HG02610 (cell line): ENCODE measurements around the gene VPS37B.

Source experiments
- ATAC-seq: cut with Tn5 transposase; IDR thresholded peaks from one replicate; pipeline ENCODE4 v1.9.1; 2021; ENCODE audit warnings: mild to moderate bottlenecking, moderate library complexity; ENCODE audit not compliant: unreplicated experiment

The VPS37B gene

DNA sequence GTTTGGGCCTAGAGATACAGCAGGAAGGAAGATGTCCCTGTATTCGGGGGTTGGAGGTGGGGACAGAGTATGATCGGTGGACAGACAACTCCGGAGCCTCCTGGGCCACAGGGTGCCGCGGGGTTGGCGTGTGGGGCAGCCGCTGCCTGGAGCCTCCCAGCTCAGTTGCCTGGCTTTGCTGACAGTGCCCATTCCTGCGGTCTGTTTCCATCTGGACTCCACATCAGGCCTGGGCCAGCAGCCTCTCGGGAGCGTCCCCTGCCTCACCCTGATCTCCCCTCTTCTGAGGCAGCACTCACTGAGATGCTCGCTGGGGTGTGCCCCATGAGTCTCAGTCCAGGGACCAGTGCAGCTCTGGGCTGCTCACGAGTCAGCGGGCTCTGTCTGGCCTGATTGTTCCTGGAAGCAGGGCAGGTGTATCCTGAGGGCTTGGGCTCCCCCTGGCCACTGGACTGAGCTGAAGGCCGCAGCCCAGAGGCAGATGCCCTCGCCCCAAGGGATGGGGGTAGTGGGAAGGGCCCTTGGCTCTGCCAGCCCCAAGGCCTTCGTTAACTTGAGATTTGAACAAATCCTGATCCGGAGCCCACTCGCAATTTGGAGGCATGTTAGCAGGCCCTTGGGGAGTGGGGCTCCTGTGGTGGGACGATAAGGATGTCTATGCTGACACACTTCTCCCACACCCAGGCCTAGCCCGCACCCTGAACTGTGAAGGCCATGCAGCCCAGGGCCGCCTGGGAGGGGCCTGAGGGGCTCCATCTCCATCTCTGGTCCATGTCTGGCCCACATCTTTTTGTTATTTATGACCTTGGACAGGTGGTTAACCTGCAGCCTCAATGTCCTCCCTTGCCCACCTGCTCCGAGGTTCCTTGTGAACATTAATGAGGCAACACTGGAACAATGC lies 53.2 kb downstream of the VPS37B start:
- ATAC-seq = no peak

DNA sequence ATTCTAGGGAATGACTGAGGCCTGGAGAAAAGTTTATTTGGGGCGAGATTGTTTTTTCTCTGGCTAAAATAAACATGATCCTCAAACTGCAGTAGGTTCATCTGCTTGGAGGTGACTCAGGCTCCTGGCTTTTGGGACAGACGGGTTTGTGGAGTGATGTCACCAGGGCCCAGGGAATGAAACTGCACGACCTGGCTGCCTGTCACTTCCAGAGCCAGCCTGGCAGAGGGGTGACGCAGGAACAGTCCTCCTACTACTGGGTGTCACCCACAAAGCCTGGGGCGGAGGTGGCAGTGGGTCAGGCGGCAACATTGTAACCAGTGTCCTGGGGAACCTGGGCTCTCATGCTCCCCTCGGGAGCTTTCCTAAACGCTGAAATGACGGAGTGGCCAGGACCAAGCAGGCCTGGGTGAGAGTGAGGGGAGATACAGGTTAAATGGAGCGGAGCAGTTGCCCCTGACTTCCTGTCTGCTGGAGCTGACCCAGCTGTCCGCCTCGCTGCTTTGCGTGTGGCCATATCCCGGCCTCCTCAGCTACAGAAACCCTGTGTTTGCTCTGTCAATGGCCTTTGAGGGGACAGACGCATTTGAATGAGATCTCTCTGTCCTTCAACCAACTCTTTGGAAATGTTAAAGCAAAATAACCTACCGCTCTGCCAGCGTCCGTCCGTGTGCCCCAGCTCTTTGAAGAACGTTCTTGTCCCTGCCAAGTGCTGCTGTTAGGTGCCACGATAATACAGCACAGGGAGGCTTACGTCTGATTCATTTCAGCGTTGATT lies 54.2 kb downstream of the VPS37B start:
- no peak for ATAC-seq

DNA sequence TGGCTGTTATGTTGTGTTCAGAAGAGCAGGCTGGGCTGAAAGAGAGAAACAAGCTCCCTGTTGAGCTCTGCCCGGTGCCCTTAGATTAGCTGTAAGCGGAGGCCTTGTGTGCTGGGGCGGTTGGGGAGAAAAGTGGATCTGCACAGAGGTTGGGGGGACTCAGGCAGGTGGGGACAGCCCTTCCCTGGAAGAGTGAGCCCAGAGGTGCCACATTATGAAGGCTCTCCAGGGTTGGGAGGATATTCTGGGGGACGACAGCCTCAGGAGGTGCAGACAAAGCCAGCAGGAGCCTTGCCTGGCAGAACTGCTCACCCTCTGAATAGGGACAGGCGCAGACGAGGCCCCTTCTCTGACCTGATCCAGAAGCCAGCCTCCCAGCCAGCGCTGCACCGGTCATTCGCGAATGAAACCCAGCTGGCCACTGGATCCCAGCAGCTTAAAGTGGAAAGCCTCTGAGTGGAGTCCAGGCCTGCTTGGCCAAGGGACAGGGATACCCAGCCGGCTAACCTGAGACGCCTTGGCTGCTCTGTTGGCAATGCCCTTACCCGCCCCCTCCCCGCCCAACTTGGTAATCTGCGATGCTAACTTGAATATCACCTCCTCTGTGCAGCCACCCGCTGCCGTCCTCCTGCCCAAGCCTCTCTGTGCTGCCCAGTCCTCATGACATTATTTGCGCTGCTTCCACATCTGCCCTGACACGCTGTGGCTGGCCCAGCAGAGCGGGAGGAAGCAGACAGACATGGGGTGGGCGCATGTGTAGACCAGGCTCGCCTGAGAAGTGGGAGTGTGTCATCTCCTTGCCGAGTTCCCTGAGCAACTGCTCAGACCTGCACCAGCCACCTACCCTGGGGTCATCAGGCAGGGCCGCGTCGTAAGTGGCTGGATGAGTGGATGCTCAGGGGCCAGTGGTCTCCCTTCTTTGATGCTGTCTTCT lies 55.1 kb downstream of the VPS37B start:
- ATAC-seq = no peak

DNA sequence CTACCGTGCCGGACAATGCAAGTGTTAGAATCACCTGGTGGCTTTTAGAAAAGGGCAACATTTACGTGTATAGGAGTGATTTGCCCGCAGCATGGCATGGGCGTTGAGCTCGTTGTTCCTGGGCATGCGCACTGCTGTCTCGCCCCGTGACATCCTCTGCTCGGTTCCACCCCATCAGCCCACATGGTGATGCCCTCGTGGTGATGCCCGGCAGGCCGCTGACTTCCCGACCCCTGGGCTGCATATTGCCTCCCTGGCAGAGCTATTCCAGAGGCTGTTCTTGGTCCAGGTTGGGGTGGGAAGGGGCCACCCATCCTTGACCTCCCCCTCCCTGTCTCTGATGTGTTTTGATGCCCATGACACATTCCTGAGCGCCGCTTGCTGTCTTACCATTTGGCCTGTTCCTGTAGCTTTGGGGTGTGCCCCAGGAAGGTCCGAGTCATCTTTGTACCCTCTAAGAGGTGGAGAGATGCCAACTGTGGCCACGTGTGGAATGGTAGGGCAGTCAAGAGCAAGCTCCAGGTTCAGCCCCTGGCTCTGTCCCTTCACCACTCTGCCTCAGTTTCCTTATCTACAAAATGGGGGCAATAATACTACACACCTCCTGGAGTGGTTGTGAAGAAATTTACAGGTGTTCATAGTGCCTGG lies 55.9 kb downstream of the VPS37B start:
- ATAC-seq = no peak

DNA sequence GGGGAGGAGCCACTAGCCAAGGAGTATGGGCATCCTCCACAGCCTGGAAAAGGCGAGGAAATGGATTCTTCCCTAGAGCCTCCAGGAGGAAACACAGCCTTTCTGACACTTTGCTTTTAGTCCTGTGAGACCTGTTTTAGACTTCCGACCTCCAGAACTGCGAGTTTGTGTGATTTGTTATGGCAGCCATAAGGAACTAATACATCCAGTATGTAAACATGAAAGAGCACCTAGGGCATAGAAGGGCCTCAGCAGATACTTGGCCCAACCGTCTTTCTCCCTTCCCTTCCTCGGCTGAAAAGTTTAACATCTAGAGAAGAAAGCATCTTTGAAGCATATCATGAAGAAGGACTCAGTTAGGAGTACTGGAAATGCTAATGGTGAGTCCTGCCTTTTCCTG lies 57.1 kb downstream of the VPS37B start:
- no peak for ATAC-seq

DNA sequence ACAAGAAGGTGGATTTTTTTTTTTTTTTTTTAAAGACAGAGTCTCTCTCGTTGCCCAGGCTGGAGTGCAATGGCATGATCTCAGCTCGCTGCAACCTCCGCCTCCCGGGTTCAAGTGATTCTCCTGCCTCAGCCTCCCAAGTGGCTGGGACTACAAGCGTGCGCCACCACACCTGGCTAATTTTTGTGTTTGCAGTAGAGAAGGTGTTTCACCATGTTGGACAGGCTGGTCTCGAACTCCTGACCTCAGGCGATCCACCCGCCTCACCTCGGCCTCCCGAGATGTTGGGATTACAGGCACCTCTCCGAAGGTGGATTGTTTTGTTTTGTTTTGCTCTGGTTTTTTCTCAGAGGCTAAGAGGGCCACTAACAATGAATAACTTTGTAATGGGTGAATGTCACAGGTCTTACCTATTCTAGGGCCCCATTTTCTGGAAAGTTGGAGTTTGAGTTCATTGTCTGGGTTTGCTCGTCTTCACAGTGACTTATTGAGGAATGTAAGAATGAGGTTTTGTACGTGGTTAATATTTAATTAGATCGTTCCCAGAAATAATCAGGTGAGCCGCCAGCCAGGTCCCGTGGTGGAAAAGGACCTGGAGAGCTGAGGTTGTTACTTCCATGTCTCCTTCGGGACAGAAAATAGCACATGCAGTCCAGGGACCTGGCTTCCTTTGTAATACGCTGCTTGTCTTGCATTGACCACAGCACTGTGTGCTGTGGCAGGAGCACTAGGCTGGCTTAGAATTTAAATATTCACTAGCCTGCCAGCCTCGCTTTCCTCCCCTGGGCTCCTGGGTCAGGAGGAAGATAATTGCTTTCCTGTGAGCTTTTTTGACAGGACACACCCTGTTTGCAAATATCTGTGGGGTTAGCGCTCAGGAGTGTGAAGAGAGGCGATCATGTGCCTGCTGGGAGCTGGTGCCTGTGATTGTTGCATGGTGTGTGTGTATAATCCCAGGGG lies 58.3 kb downstream of the VPS37B start:
- ATAC-seq = no peak

DNA sequence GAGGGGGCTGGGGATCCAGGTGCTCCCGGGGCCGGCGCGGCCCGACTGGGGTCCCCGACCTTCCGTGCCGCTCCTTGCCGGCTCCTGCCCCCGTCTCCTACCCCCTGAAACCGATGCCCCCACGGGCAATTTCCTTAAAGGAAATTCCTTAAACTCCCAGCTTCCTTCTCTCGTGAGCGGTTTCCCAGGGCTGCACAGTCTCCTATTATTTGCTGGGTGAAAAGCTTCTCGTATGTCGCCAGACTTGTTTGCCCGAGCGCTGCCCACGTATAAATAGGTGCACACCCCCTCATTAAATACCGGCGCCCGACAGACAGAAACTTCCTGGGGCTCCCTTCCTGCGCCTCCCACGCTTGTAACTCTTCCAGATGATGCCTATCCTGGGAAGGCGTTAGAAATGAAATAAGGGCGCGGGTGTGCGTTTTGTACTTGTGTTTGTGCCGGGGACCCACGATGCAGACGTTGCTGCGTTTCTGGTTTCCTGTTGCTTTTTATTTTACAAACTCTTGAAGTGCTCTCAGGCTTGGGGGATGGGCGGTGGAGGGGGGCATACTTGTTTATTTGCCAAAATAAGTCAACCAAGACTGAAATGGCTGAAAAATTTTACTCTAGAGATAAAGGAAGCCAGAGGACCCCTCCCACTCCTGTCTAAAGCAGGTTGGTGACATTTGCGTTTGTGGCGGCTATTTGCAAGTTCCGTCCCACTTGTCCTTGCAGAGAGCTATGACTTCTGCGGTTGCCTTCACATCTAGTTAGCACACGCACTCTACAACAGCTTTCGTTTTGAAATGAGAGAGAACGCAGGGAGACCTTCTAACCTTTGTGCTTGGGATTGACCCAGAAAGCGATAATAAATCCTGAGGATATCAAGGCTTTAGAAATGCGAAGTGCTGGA lies 59.6 kb downstream of the VPS37B start:
- ATAC-seq = peak; percentile 56

DNA sequence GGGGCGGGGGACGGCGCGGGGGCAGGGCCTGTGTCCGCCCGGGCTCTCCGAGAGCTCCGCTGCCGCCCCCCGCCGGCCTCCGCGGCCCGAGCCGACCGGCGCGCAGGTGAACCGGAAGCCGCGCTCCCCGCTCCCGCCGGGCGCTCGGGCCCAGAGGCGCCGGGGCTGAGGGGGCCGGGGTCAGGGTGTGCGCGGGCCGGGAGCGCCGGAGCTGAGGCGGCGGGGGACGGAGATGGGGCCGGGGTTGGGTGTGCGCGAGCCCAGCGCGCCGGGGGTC lies 60.2 kb downstream of the VPS37B start:
- ATAC-seq = no peak

DNA sequence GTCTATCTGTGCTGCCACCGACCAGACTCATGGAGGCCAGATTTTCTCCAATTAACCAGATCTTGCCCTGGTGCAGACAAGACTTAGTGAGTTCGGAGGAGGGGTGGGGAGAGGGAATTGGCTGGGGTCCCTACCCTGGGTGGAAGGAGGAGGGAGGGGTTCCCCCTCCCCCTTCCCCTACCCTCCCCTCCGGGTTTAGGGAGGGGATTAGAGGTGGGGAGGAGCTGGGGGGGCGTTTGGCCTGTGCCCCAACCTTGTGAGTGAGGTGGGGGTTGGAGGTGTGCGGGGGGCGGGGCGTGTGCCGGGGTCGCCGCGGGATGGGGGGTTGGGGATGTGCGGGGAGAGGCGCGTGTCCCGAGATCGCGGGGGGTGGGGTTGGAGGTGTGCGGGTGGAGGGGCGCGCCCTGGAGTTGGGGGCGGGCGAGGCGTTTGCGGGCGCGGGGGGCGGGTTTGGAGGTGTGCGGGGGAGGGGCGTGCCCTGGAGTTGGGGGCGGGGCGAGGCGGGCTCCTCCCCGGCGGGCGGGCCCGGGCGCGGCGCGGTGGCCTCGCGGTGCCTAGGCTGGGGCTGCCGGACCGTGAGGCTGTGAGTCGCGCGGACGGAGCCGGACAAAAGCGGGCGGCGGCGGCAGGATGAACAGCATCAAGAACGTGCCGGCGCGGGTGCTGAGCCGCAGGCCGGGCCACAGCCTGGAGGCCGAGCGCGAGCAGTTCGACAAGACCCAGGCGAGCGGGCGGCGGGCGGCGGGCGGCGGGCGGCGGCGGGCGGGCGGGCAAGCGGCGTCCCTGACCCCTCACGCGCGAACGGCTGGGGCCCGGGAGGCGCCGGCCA lies 60.8 kb downstream of the VPS37B start, which contains the start of gene HIP1R:
Gene HIP1R (plus strand): TSS at position 537 of the 829 bp plus-strand sequence. CDS start 94 bp downstream, at position 631.
- no peak for ATAC-seq

DNA sequence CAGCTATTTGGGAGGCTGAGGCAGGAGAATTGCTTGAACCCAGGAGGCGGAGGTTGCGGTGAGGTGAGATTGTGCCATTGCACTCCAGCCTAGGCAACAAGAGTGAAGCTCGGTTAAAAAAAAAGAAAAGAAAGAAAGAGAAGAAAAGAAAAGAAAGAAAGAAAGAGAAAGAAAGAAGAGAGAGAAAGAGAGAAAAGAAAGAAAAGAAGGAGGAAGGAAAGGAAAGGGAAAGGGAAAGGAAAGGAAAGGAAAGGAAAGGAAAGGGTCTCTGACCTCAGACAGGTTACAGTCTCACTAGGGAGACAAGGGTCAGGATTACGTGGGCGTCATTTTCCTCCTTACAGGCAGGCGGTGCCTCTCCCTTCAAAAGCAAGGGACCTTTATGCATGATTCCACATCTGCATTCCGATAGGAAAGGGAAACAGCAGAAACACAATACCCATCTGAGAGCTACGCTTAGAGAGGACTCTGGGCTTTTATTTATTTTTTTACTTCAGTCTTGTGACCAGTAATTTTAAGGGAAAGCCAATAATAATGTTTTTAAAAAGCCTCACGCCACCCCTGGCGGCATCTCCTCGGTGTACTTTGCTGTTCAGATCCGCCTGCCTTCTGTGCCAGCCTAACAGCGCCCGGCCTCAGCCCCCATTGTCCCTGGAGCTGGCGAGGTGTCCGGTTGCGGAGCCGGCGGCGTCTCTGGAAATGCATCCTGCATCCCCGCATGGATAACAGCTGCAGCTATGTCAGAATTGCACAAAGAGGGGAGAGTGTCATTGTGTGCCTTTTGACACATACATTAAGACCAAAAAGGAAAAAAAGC lies 61.6 kb downstream of the VPS37B start:
- ATAC-seq = no peak

DNA sequence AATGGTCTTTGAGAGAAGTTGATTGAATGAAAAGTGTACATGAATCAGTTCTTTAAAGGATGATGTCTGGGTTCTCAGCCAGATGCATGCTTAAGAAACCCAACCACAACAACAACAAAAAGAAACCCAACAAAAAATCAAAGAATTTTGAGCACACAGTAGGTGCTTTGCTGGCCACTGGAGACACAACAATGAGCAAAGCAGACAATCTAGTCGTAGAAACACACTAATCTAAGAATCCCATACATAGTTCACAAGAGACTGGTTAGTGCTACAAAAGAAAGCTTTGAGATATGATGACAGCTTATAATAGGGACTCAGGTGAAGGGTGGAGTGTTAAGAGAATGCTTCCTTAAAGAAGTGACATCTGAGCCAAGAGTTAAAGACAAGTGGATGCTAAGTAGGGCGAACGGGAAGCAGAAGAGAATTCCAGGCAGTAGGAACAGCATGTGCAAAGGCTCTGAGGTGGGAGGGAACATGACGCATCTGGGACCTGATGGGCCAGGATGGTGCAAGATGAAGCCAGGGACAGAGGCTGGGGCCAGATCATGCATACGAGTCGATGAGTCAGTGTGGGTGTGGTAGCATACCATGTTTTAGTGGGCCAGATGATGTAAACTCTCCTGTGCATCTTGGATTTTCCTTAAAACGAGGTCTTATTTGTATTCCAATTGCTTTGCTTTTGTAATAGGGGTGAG lies 65.3 kb downstream of the VPS37B start:
- ATAC-seq = no peak

DNA sequence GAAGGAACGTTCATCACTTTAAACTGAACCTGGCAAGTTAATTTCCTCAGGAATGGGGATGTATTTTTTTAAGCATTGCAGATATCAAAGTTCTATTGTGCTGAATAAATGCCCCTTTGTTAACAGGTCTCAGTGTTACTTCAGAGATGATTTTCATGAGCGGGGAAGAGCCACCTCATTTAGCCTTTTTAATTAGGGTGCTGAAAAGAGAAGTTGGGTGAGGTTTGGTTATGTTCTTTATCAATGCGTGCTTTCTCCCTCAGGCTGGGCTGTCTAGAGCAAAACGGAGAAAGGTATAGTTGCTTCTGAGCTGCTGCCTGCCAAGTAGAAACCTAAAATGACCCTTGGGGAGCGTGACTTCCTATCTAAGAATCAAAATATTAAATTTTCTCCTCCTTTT lies 68.7 kb downstream of the VPS37B start:
- no peak for ATAC-seq

DNA sequence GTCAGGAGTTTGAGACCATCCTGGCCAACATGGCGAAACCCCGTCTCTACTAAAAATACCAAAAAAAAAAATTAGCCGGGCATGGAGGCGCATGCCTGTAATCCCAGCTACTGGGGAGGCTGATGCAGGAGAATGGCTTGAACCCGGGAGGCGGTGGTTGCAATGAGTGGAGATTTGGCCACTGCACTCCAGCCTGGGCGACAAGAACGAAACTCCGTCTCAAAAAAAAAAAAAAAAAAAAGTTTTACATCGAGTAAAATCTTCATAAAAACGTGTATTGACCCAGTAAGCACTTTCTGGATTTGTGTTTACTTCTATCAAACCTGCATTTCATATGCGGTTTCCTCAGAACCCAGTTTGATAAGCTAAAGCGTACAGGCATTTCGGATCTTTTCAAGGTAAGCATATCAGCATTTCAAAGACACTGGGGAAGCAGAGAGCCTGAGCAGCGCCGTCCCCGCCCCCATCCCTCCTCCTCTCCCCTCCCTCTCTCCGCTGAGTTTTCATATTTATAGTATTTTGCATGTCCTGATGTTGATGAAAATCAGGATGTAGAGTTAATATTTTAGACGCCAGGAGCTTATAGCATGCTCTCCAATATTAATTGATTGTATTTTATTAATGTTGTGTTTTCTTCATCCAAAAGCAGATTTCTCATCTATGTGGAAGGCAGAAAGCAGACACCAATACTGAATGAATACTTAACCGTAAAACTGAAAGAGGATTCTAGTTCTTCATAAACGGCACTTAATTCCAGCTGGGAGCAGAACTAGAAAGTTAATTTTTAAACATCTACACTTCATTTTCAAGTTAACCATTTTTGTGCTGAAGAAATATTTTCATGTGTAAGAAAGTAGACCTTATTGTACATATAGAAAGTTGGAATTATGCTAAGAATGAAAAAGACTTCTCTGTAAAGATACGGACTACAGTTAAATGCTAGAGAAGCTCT lies 69.9 kb downstream of the VPS37B start:
- no peak for ATAC-seq

DNA sequence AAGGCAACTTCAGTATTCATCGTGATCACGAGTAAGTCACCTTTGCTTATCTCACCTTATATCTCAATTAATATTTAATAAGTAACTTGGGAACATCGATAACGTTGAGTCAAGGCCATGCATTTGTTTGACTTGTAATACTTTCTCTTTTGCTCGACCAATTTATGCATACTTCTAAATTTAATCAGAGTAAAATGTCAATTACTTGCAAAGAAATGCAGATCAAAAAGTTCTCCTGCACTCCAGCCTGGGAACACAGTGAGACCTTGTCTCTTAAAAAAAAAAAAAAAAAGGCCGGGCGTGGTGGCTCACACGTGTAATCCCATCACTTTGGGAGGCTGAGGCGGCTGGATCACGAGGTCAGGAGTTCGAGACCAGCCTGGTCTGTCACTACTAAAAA lies 72.5 kb downstream of the VPS37B start:
- no peak for ATAC-seq

DNA sequence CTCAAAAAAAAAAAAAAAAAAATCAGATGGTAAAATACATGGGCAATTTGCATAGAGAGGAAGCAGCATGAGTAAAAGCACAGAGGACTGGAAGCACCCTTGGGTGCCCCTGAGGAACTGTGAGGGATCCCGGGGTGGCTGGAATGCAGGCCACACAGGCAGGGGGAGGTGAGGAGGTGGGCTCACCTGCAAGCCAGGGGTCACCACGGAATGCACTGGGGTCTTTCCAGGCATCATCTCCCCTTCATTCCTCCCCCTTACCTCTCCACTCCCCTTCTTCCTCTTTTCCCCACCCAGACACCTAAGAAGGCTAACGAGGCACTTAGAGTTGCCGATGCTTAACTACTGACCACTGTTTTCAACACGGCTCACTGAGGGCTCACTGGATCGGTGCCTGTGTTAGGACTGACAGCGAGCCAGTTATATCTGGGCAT lies 75.1 kb downstream of the VPS37B start:
- ATAC-seq = peak; percentile 69
